ENCODE measurements around the gene TPCN2.

Gene TPCN2

GRCh38 chr11:69097263-69097662, 48.5 kb downstream of the TPCN2 start:
- DNase-seq = no peak

GRCh38 chr11:69099180-69099579, 50.4 kb downstream of the TPCN2 start:
- DNase-seq = no peak

- no peak for DNase-seq
Observed at GRCh38 chr11:69100454-69101114, 51.9 kb downstream of the TPCN2 start.

- peak; percentile 98 for DNase-seq
Observed at GRCh38 chr11:69101115-69101791, 52.5 kb downstream of the TPCN2 start.

- DNase-seq = no peak
Observed at GRCh38 chr11:69101792-69102695, 53.3 kb downstream of the TPCN2 start.

- DNase-seq = no peak
Observed at GRCh38 chr11:69102732-69103615, 54.2 kb downstream of the TPCN2 start.

GRCh38 chr11:69104212-69104855, 55.6 kb downstream of the TPCN2 start:
- DNase-seq = no peak

GRCh38 chr11:69104856-69105395, 56.2 kb downstream of the TPCN2 start:
- no peak for DNase-seq

- DNase-seq = no peak
Observed at GRCh38 chr11:69105461-69106030, 56.8 kb downstream of the TPCN2 start.

- no peak for DNase-seq
Observed at GRCh38 chr11:69106031-69106811, 57.5 kb downstream of the TPCN2 start.

GRCh38 chr11:69107413-69107812, 58.7 kb downstream of the TPCN2 start:
- DNase-seq = no peak

GRCh38 chr11:69108030-69108429, 59.3 kb downstream of the TPCN2 start:
- DNase-seq = no peak

GRCh38 chr11:69108559-69108958, 59.8 kb downstream of the TPCN2 start:
- DNase-seq = no peak

- DNase-seq = no peak
Observed at GRCh38 chr11:69109101-69109500, 60.4 kb downstream of the TPCN2 start.

GRCh38 chr11:69110451-69110850, 61.7 kb downstream of the TPCN2 start:
- no peak for DNase-seq

GRCh38 chr11:69111624-69112542, 63.2 kb downstream of the TPCN2 start:
- DNase-seq = no peak

- DNase-seq = no peak
Observed at GRCh38 chr11:69113226-69113625, 64.5 kb downstream of the TPCN2 start.

- DNase-seq = no peak
Observed at GRCh38 chr11:69113646-69114340, 65.1 kb downstream of the TPCN2 start.

- DNase-seq = no peak
Observed at GRCh38 chr11:69114362-69114761, 65.6 kb downstream of the TPCN2 start.
